Measurements from ENCODE around the gene HIRA.

- TF ChIP-seq SP1 (IDR thresholded peaks at IDR 0.05) (no peak), GABPA (IDR thresholded peaks at IDR 0.05 in 1 of 2, conservative IDR thresholded peaks at IDR 0.05 in 1 of 2) (no peak), CTCF (IDR thresholded peaks at IDR 0.05; ENCODE audit: low read depth, low read length, missing input control) (no peak), RAD21 (IDR thresholded peaks at IDR 0.05) (no peak), TAF1 (conservative IDR thresholded peaks at IDR 0.05) (no peak), MAX (IDR thresholded peaks at IDR 0.05) (no peak), REST (IDR thresholded peaks at IDR 0.05) (no peak), EGR1 (IDR thresholded peaks at IDR 0.05; ENCODE audit: low read depth in 2 of 2) (no peak), YY1 (IDR thresholded peaks at IDR 0.05) (no peak), RXRA (IDR thresholded peaks at IDR 0.05) (no peak), ZBTB33 (IDR thresholded peaks at IDR 0.05) (no peak)
These were observed 94.4 kb downstream of the HIRA start for GRCh38 chr22:19337137-19337536.
